Heart left ventricle (tissue), 16 donors: ENCODE results near the gene OR12D1. TPM values are rescaled to one million over a fixed set of nuclear protein-coding genes. Genes with fewer than 3 reads are reported as not detected.

Source experiments
- ATAC-seq, 4 donors: fragments of 200-7000 bp; cut with Tn5 transposase; one replicate each; pipeline ENCODE4 v1.9.1; 2020 to 2022; ENCODE audit warnings: moderate library complexity in 4 of 4, mild to moderate bottlenecking in 3 of 4, moderate number of reproducible peaks in 1 of 4
- DNase-seq, 5 donors: peaks; one replicate each; pipeline ENCODE4 v3.0.0-alpha.2; 2020
- H3K27ac ChIP-seq, 12 donors: fragments of 200-600 bp; sonication (generic) in 4 of 12; one replicate each; pipeline versions ENCODE4 v1.5.0 to v1.8.0; 2016 to 2022; ENCODE audit warnings: mild to moderate bottlenecking in 2 of 12
- H3K27me3 ChIP-seq, 9 donors: fragments of 200-600 bp; sonication (generic) in 2 of 9; one replicate each; pipeline versions ENCODE4 v1.5.1 to v1.8.0; 2016 to 2022; ENCODE audit warnings: mild to moderate bottlenecking in 3 of 9
- H3K36me3 ChIP-seq, 9 donors: fragments of 200-600 bp; sonication (generic) in 2 of 9; one replicate each; pipeline versions ENCODE4 v1.5.0 to v1.8.0; 2018 to 2022; ENCODE audit warnings: mild to moderate bottlenecking in 2 of 9
- H3K4me1 ChIP-seq, 12 donors: fragments of 200-600 bp; sonication (generic) in 4 of 12; one replicate each; pipeline versions ENCODE4 v1.5.0 to v1.8.0; 2016 to 2022; ENCODE audit warnings: mild to moderate bottlenecking in 3 of 12
- H3K4me3 ChIP-seq, 12 donors: fragments of 200-600 bp; sonication (generic) in 4 of 12; one replicate each; pipeline versions ENCODE4 v1.5.0 to v1.8.0; 2017 to 2022; ENCODE audit warnings: mild to moderate bottlenecking in 9 of 12, moderate library complexity in 4 of 12
- H3K9me3 ChIP-seq, 12 donors: fragments of 200-600 bp; sonication (generic) in 4 of 12; one replicate each; pipeline versions ENCODE4 v1.5.0 to v1.8.0; 2016 to 2022; ENCODE audit warnings: mild to moderate bottlenecking in 1 of 12
- POLR2A ChIP-seq, 2 donors: fragments of 450-650 bp; IDR thresholded peaks; one replicate each; pipeline ENCODE4 v1.6.1; 2017; ENCODE audit warnings: antibody characterized with exemption in 2 of 2, mild to moderate bottlenecking in 2 of 2, moderate library complexity in 2 of 2
- WGBS, 4 donors: extraction: QIAGEN DNeasy Blood & Tissue Kit in 2 of 4; methylation state at CpG; one replicate each; pipeline versions ENCODE4 v1.1.5 to v1.1.7; 2013 to 2018; 5-methylcytosine and 5-hydroxymethylcytosine counted together
- intact Hi-C, 10 donors: fragments of 100-400 bp; cut with DNase I; formaldehyde crosslinking; loops; one replicate each; pipeline versions ENCODE4 v1.11.1 to v1.14.2; 2022
- polyA plus RNA-seq, 2 donors: library from polyadenylated mRNA; stranded (reverse); fragments of 200-250 nt; gene quantifications; one replicate each; pipeline ENCODE4 v1.2.3, GENCODE V29; 2013
- total RNA-seq, 9 donors: library from RNA; depleted of rRNA in 2 of 9; stranded (reverse); fragments of >200 nt in 2 of 9; fragmentation: NEBNext Ultra II Directional in 3 of 9; extraction: Animal tissue kit (Norgen Biotek cat#: 25700) in 3 of 9; gene quantifications; one replicate each; pipeline versions ENCODE4 v1.1.0 to v1.2.4, GENCODE V29; 2016 to 2023
- TF ChIP-seq, protein P1 (sequence below), 12 donors: fragments of 200-600 bp; sonication (generic) in 4 of 12; IDR thresholded peaks; one replicate each; pipeline versions ENCODE4 v1.5.0 to v1.8.0; 2018 to 2022; ENCODE audit warnings: antibody characterized with exemption in 12 of 12, mild to moderate bottlenecking in 5 of 12
- donor health status: ischemic (EF 13 %, LVEDD 7.1; RV severe dilation, severe dysfunction).
- donor health status: healthy with polysubstance abuse.
- donor health status: DM: no; HTN: yes; CAD: no.
- donor health status: DM: no; HTN: no; CAD: no.
- donor health status: ischemic (EF 25% LVEDD 6.9; RV normal size, moderate dysfunction).
- donor health status: ischemic (EF 25% LVEDD 5.7; RV mildly dilated, moderate dysfunction).
- donor health status: healthy.
- donor health status: DM: yes; HTN: yes; CAD: no.
- donor health status: ischemic (EF 35%, LVEDD 5.7; RV mildly dilated, moderate dysfunction).
- donor health status: nonischemic (EF 11% LVEDD 7.7; RV severe dilation, severe dysfunction).
- donor health status: DM: yes; HTN: yes; CAD: no.
- donor health status: PGD.
- donor health status: ischemic (EF 29% LVEDD 5.4; RV normal size, mild dysfunction).
- donor health status: nonischemic (EF 23%, LVEDD 6.1; RV moderate dilation, normal function).

OR12D1 gene
- total and polyA plus RNA-seq, 11 donors: not detected

DNA sequence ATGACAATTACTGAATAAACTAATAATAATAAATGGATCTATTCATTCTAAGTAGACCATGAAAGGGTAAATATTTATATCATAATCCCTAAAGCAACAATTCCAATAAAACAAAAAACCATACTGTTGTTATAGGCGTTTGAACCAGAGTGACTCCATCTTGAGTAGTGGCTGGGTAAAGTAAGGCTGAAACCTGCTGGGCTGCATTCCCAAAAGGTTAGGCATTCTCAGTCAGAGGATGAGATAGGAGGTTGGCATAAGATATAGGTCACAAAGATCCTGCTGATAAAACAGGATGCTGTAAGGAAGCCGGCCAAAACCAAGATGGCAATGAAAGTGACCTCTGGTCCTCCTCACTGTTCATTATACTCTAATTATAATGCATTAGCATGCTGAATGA is 50.6 kb downstream of the OR12D1 start:
- H3K27ac ChIP-seq: no peak overlapping the region
- H3K27me3 ChIP-seq: peaks cover 0 to 5% (median 0%) of the 10 kb centered on the region in 9 donors
- intact Hi-C loops: no loop called here
- 70 to 83% (median 77%) methylated on average over 2 of the region's 2 CpGs for WGBS, 4 donors
- no peaks in the 10 kb centered on the region for H3K36me3 ChIP-seq
- H3K4me1 ChIP-seq: no peaks in the 10 kb centered on the region
- no peak overlapping the region for H3K4me3 ChIP-seq
- ATAC-seq (no peak), DNase-seq (no peak)
- TF ChIP-seq, protein P1, sequence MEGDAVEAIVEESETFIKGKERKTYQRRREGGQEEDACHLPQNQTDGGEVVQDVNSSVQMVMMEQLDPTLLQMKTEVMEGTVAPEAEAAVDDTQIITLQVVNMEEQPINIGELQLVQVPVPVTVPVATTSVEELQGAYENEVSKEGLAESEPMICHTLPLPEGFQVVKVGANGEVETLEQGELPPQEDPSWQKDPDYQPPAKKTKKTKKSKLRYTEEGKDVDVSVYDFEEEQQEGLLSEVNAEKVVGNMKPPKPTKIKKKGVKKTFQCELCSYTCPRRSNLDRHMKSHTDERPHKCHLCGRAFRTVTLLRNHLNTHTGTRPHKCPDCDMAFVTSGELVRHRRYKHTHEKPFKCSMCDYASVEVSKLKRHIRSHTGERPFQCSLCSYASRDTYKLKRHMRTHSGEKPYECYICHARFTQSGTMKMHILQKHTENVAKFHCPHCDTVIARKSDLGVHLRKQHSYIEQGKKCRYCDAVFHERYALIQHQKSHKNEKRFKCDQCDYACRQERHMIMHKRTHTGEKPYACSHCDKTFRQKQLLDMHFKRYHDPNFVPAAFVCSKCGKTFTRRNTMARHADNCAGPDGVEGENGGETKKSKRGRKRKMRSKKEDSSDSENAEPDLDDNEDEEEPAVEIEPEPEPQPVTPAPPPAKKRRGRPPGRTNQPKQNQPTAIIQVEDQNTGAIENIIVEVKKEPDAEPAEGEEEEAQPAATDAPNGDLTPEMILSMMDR (IDR thresholded peaks at IDR 0.05): no peak
- no peak for TF ChIP-seq POLR2A (IDR thresholded peaks at IDR 0.05)
- H3K9me3 ChIP-seq: no peaks in the 10 kb centered on the region

DNA sequence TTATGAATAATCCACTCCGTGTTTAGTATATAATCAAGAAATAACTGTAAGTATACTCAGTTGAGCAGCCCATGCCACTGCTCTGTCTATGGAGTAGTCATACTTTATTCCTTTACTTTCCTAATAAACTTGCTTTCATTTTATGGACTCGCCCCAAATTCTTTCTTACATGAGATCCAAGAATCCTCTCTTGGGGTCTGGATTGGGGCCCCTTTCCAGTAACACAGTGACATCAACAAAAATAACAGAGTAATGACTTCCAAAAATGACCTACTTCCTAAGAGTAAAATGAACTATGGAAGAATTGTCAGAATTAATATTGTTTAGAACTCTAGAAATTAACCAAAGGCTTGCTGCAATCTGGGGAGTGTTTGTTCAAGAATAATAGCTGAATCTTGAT is 51.1 kb downstream of the OR12D1 start:
- Histone ChIP-seq H3K4me3 (no peak overlapping the region), H3K4me1 (no peaks in the 10 kb centered on the region), H3K27ac (no peak overlapping the region), H3K36me3 (no peaks in the 10 kb centered on the region), H3K27me3 (peaks cover 0 to 5% (median 0%) of the 10 kb centered on the region in 9 donors), H3K9me3 (no peaks in the 10 kb centered on the region)
- TF ChIP-seq POLR2A (IDR thresholded peaks at IDR 0.05): no peak
- TF ChIP-seq, protein P1 (IDR thresholded peaks at IDR 0.05): no peak
- DNase-seq: no peak
- intact Hi-C loops: no loop called here
- ATAC-seq: no peak
- WGBS, 4 donors: 77 to 86% (median 84%) methylated on average over 2 of the region's 2 CpGs

DNA sequence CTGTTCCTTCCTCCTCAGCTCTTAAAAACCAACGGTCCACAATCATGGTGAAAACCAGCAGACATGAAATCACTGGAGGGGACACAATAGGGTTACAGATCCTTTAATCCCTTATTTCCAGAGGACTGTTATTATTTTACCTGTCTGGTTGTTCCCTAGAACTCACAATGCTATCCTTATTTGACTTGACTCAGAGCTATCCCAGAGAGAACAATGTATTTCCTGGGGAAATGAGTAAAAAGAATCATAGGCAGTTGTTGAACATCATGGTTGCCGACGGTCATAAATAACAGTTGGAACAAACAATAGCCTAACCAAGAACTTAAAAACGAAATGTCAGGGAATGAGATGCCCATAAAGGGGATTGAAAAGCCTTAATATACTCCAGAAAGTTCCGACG is 51.5 kb downstream of the OR12D1 start:
- intact Hi-C loops: no loop called here

More for the DNA sequence above, 51.5 kb downstream of the OR12D1 start:
- ATAC-seq (no peak), DNase-seq (no peak)
- Histone ChIP-seq H3K27me3 (peaks cover 0 to 5% (median 0%) of the 10 kb centered on the region in 9 donors), H3K4me3 (no peak overlapping the region), H3K36me3 (no peaks in the 10 kb centered on the region), H3K27ac (no peak overlapping the region), H3K9me3 (no peaks in the 10 kb centered on the region), H3K4me1 (no peaks in the 10 kb centered on the region)
- TF ChIP-seq POLR2A (IDR thresholded peaks at IDR 0.05): no peak
- TF ChIP-seq, protein P1 (IDR thresholded peaks at IDR 0.05): no peak
- 45 to 60% (median 53%) methylated on average over 6 of the region's 6 CpGs for WGBS, 4 donors

Other genes starting within 250 kb of the OR12D1 start
- gene OR2J2, start 244.0 kb upstream of the OR12D1 start, total RNA-seq: not detected
- not detected for gene OR2J2, start 244.0 kb upstream of the OR12D1 start, polyA plus RNA-seq
- gene OR14J1, start 113.2 kb upstream of the OR12D1 start, total RNA-seq: not detected
- gene OR14J1, start 113.2 kb upstream of the OR12D1 start, polyA plus RNA-seq: not detected
- gene OR5V1, start 46.1 kb upstream of the OR12D1 start, total RNA-seq: not detected
- not detected for gene OR5V1, start 46.1 kb upstream of the OR12D1 start, polyA plus RNA-seq
- gene OR12D3, start 39.6 kb upstream of the OR12D1 start, total RNA-seq: not detected
- gene OR12D3, start 39.6 kb upstream of the OR12D1 start, polyA plus RNA-seq: not detected
- gene OR12D2, start 19.3 kb upstream of the OR12D1 start, total RNA-seq: not detected
- not detected for gene OR12D2, start 19.3 kb upstream of the OR12D1 start, polyA plus RNA-seq
- not detected for gene OR10C1, start 24.4 kb downstream of the OR12D1 start, total RNA-seq
- gene OR10C1, start 24.4 kb downstream of the OR12D1 start, polyA plus RNA-seq: not detected
- gene OR11A1, start 42.1 kb downstream of the OR12D1 start, total RNA-seq: not detected
- gene OR11A1, start 42.1 kb downstream of the OR12D1 start, polyA plus RNA-seq: not detected
- not detected for gene OR2H1, start 42.2 kb downstream of the OR12D1 start, total RNA-seq
- gene OR2H1, start 42.2 kb downstream of the OR12D1 start, polyA plus RNA-seq: not detected
- not detected for gene MAS1L, start 73.0 kb downstream of the OR12D1 start, total RNA-seq
- gene MAS1L, start 73.0 kb downstream of the OR12D1 start, polyA plus RNA-seq: not detected
- 10 to 100 TPM in 2 of 9 donors, under 1 TPM in 1, not detected in 6; 0.26 to 61.7 (median 11.6) TPM for gene UBD, start 144.8 kb downstream of the OR12D1 start, total RNA-seq
- under 1 TPM in 1 of 2 donors, not detected in 1; 0.21 TPM for gene UBD, start 144.8 kb downstream of the OR12D1 start, polyA plus RNA-seq
- not detected for gene OR2H2, start 170.2 kb downstream of the OR12D1 start, total RNA-seq
- not detected for gene OR2H2, start 170.2 kb downstream of the OR12D1 start, polyA plus RNA-seq
- 10 to 100 TPM; 11.6 to 30.8 (median 18.1) TPM for gene GABBR1, start 218.3 kb downstream of the OR12D1 start, total RNA-seq
- gene GABBR1, start 218.3 kb downstream of the OR12D1 start, polyA plus RNA-seq: 10 to 100 TPM; 11.7 to 25.4 TPM
- 1 to 10 TPM in 8 of 9 donors, under 1 TPM in 1; 0.50 to 7.4 (median 2.7) TPM for gene MOG, start 242.2 kb downstream of the OR12D1 start, total RNA-seq
- 1 to 10 TPM in 1 of 2 donors, under 1 TPM in 1; 0.19 to 2.9 TPM for gene MOG, start 242.2 kb downstream of the OR12D1 start, polyA plus RNA-seq